Endothelial cell of umbilical vein (primary cell): ENCODE measurements around the gene ANHX. TPM values are rescaled to one million over a fixed set of nuclear protein-coding genes. Genes with fewer than 3 reads are reported as not detected.
"Not testable (repeated sequence)": the region's sequence is repeated elsewhere in the genome, so short reads cannot be mapped to it uniquely, and the experiment has no call there.

Experiments used
- Bru-seq: library from RNA; stranded (reverse); fragments of 400-500 nt; gene quantifications from one replicate; lab custom pipeline; 2021; lab: Mats Ljungman, UMichigan
- BruChase-seq, 2 experiments: library from RNA; stranded (reverse); fragments of 400-500 nt; gene quantifications; one replicate each; lab custom pipeline; 2021; lab: Mats Ljungman, UMichigan
- BruUV-seq: library from RNA; stranded (reverse); fragments of 400-500 nt; replicated peaks from 2 replicates; lab custom pipeline; 2021; lab: Mats Ljungman, UMichigan
- CTCF ChIA-PET: fragments of 300-600, 350-600 bp; sonication (Branson Sonifier 250); formaldehyde crosslinking; loops from one replicate; lab custom pipeline; 2021; ENCODE audit warnings: antibody characterized with exemption, inconsistent platforms; lab: Charles Lee
- POLR2A ChIA-PET: fragments of 300-600, 350-600 bp; sonication (Branson Sonifier 250); formaldehyde crosslinking; loops from one replicate; lab custom pipeline; 2021; ENCODE audit warnings: antibody characterized with exemption, inconsistent platforms; lab: Charles Lee
- DNase-seq: peaks from one replicate; pipeline ENCODE4 v3.0.0-alpha.2; 2011; ENCODE audit warnings: low read depth, low spot score
- FAIRE-seq: peaks from 2 replicates; lab custom pipeline; 2011; peaks lifted over from hg19 to GRCh38; lab: Jason Lieb, UNC
- H2AFZ ChIP-seq: 2 replicates; pipeline ENCODE4 v1.6.0; 2012; ENCODE audit warnings: low read depth, low read length, control low read depth, inconsistent platforms
- H3K27ac ChIP-seq: 2 replicates; pipeline ENCODE4 v1.5.1; 2011; ENCODE audit warnings: low read depth, mild to moderate bottlenecking, control low read depth, low read length, moderate library complexity; ENCODE audit not compliant: insufficient read depth
- H3K27me3 ChIP-seq, 2 experiments: 2 replicates each; pipeline versions ENCODE4 v1.6.0 to v1.6.1; 2011; ENCODE audit warnings: low read length in 2 of 2, mixed read lengths in 1 of 2; ENCODE audit not compliant: control insufficient read depth in 2 of 2, insufficient read depth in 2 of 2
- H3K36me3 ChIP-seq, 2 experiments: 2 replicates in 1 of 2; 3 replicates in 1 of 2; pipeline ENCODE4 v1.5.1; 2011; ENCODE audit warnings: low read length in 2 of 2, mild to moderate bottlenecking in 1 of 2, moderate library complexity in 1 of 2; ENCODE audit not compliant: control insufficient read depth in 2 of 2, insufficient read depth in 2 of 2; ENCODE audit errors: extremely low read depth in 1 of 2
- H3K4me1 ChIP-seq: 3 replicates; pipeline ENCODE4 v1.5.1; 2011; ENCODE audit warnings: mild to moderate bottlenecking, low read length; ENCODE audit not compliant: control insufficient read depth, insufficient read depth; ENCODE audit errors: extremely low read depth
- H3K4me2 ChIP-seq: 2 replicates; pipeline ENCODE4 v1.6.1; 2011; ENCODE audit warnings: low read length, control low read depth, mixed read lengths; ENCODE audit not compliant: insufficient read depth
- H3K4me3 ChIP-seq, 3 experiments: fragments of 200-600 bp in 1 of 3; sonication (generic), shearing (Covaris generic) in 1 of 3; replicated peaks in 1 of 3; 2 replicates each; pipeline ENCODE4 v1.5.1; 2011 to 2016; ENCODE audit warnings: control low read depth in 3 of 3, low read length in 3 of 3, mild to moderate bottlenecking in 2 of 3, inconsistent platforms in 1 of 3, low read depth in 1 of 3, moderate library complexity in 1 of 3; ENCODE audit not compliant: insufficient read depth in 1 of 3
- H3K79me2 ChIP-seq: 2 replicates; pipeline ENCODE4 v1.6.0; 2012; ENCODE audit warnings: low read length, inconsistent platforms; ENCODE audit not compliant: control insufficient read depth, insufficient read depth
- H3K9ac ChIP-seq: replicated peaks from 2 replicates; pipeline ENCODE3; 2011; ENCODE audit warnings: low read length, control low read depth; ENCODE audit not compliant: insufficient read depth; ENCODE audit errors: extremely low read depth
- H3K9me1 ChIP-seq: replicated peaks from 3 replicates; pipeline ENCODE4 v1.6.0; 2011; ENCODE audit warnings: mild to moderate bottlenecking, low read length; ENCODE audit not compliant: control insufficient read depth, insufficient read depth; ENCODE audit errors: extremely low read depth
- H3K9me3 ChIP-seq: replicated peaks from 2 replicates; pipeline ENCODE4 v1.5.1; 2012; ENCODE audit warnings: low read length, inconsistent platforms; ENCODE audit not compliant: control insufficient read depth, insufficient read depth
- H4K20me1 ChIP-seq: replicated peaks from 2 replicates; pipeline ENCODE3; 2011; ENCODE audit warnings: mild to moderate bottlenecking, low read length; ENCODE audit not compliant: control insufficient read depth, insufficient read depth; ENCODE audit errors: extremely low read depth
- EZH2 ChIP-seq: IDR thresholded peaks from 2 replicates; pipeline ENCODE4 v1.6.1; 2012; ENCODE audit warnings: borderline replicate concordance, low read depth, mild to moderate bottlenecking, moderate library complexity, low read length, inconsistent platforms; ENCODE audit not compliant: severe bottlenecking
- FOS ChIP-seq: IDR thresholded peaks from 2 replicates; pipeline ENCODE4 v1.6.1; 2011; ENCODE audit warnings: mild to moderate bottlenecking, low read length, moderate library complexity, borderline replicate concordance; ENCODE audit not compliant: insufficient read depth
- GATA2 ChIP-seq: IDR thresholded peaks from 2 replicates; pipeline ENCODE4 v1.7.0; 2011; ENCODE audit warnings: low read depth, mild to moderate bottlenecking, moderate library complexity, mixed read lengths, low read length; ENCODE audit not compliant: insufficient read length, insufficient read depth
- JUN ChIP-seq: IDR thresholded peaks from 2 replicates; pipeline ENCODE4 v1.6.1; 2011; ENCODE audit warnings: borderline replicate concordance, low read depth; ENCODE audit not compliant: insufficient read length, insufficient read depth
- MYC ChIP-seq: IDR thresholded peaks from one replicate; pipeline ENCODE4 v1.6.1; 2011; ENCODE audit warnings: mild to moderate bottlenecking, low read depth, low read length
- POLR2A ChIP-seq: IDR thresholded peaks from 2 replicates; pipeline ENCODE4 v1.6.1; 2012; ENCODE audit warnings: low read depth, mild to moderate bottlenecking, control low read depth, low read length
- POLR2AphosphoS5 ChIP-seq: IDR thresholded peaks from 2 replicates; pipeline ENCODE4 v1.6.1; 2012; ENCODE audit warnings: low read depth, mild to moderate bottlenecking, control low read depth, low read length, moderate library complexity; ENCODE audit not compliant: insufficient read depth
- dilution Hi-C: fragments of 300-500 bp; cut with MboI; formaldehyde crosslinking; loops from one replicate; pipeline ENCODE4 v1.15.0; 2019; ENCODE audit warnings: low sequenced_read_pairs; ENCODE audit not compliant: extremely low pct_ligation_motif_present
- intact Hi-C: fragments of 100-400 bp; cut with micrococcal nuclease; formaldehyde crosslinking; loops from one replicate; pipeline ENCODE4 v1.10.0; 2022
- long read RNA-seq: library from polyadenylated mRNA; stranded (forward); transcript quantifications from one replicate; pipeline ENCODE4 v2.0.0, GENCODE V29; 2021
- polyA minus RNA-seq, 3 experiments: library from RNA; depleted of rRNA, polyadenylated mRNA; stranded (reverse); fragments of >200 nt; gene quantifications; 1 replicate in 1 of 3; 2 replicates in 2 of 3; pipeline ENCODE4 v1.2.3, GENCODE V29; 2011
- polyA plus RNA-seq, 4 experiments: library from polyadenylated mRNA; depleted of rRNA in 3 of 4; stranded (reverse) in 3 of 4; unstranded in 1 of 4; fragments of >200 nt; gene quantifications; 2 replicates each; pipeline versions ENCODE4 v1.2.1 to v1.2.3, GENCODE V29; 2011 to 2012; ENCODE audit warnings: missing spikeins in 1 of 4
- total RNA-seq: library from RNA; stranded (reverse); gene quantifications from 2 replicates; pipeline ENCODE4 v1.2.3, GENCODE V29; 2021
- TF ChIP-seq, protein P1 (sequence below), 2 donors: IDR thresholded peaks; 1 replicate in 1 of 2; 2 replicates in 1 of 2; pipeline ENCODE4 v1.5.1; 2011; ENCODE audit warnings: low read length in 2 of 2, mild to moderate bottlenecking in 2 of 2, moderate library complexity in 2 of 2, control low read depth in 1 of 2, inconsistent platforms in 1 of 2, low read depth in 1 of 2; ENCODE audit not compliant: insufficient read depth in 1 of 2; ENCODE audit errors: extremely low read depth in 1 of 2
- TF ChIP-seq, protein P2 (sequence below): IDR thresholded peaks from 2 replicates; pipeline ENCODE4 v1.6.1; 2011; ENCODE audit not compliant: insufficient read depth, insufficient read length

Gene ANHX
- not detected in 2 replicates for total RNA-seq
- polyA plus RNA-seq = not detected in 2 replicates
- not detected in 2 replicates for polyA plus RNA-seq (2011; cell fraction: cytosol; rRNA removed)
- polyA plus RNA-seq (2011; cell fraction: nucleus; rRNA removed) = not detected in 2 replicates
- polyA plus RNA-seq (2012) = not detected in 2 replicates
- polyA minus RNA-seq = not detected in 2 replicates
- polyA minus RNA-seq (2011; cell fraction: cytosol; rRNA and poly(A)+ RNA removed) = not detected
- polyA minus RNA-seq (2011; cell fraction: nucleus; rRNA and poly(A)+ RNA removed) = not detected in 2 replicates
- not detected for Bru-seq, nascent RNA
- BruChase-seq, experiment 1, labeled RNA remaining after a 6-hour chase = not detected
- not detected for BruChase-seq, experiment 2, labeled RNA remaining after a 2-hour chase
- long read RNA-seq = 0 reads

DNA sequence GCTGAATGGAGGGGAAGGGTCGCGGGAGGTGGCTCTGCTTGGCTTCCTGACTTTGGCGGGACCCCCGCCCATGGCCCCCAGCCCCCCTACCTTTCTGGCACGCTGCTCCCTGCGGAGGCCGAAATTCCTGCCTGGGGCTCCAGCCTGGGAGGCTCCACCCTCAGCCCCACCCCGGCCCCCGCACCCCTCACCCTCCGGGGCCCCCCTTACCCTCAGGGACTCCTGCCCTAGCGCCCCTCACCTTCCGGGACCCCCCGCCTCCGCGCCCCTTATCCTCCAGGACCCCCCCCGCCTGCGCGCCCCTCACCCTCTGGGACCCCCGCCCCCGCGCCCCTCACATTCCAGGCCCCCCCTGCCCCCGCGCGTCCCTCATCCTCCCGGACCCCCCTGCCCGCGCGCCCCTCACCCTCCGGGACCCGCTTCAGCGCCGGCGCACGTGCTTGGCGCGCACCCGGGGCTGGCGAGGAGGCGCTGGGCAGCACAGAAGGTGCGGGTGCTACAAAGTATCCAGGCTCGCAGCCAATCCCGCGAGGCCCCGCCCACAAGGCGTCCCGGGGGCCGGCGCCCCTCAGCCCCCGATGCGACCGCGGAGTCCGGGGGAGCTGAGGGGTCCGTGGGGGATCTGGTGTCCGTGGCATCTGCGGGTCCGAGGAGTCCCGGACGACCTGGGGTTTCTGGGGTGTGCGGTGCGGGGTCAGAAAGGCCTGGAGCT, at the start of gene ANHX:
Gene ANHX (minus strand): TSS at position 477 of the 712 bp plus-strand sequence. CDS start 1,521 bp downstream, outside the sequence.
- Histone ChIP-seq H3K9ac (no peak within 1 kb of the TSS), H4K20me1 (no peaks in the 10 kb centered on the region), H3K4me2 (no peak within 1 kb of the TSS), H3K9me3 (no peaks in the 10 kb centered on the region), H3K36me3 (no peaks in the 10 kb centered on the region), H3K27me3 (no peaks in the 10 kb centered on the region), H3K4me1 (no peaks in the 10 kb centered on the region), H3K4me3 (no peak within 1 kb of the TSS), H3K9me1 (no peaks in the 10 kb centered on the region), H3K27ac (no peak within 1 kb of the TSS), H3K79me2 (no peaks in the 10 kb centered on the region), H2AFZ (no peak within 1 kb of the TSS)
- dilution Hi-C loops = no loop called here
- FAIRE-seq = no peak
- POLR2A ChIA-PET = no interaction called here
- BruUV-seq = no TSS peak
- no peak for DNase-seq
- CTCF ChIA-PET = no interaction called here
- intact Hi-C loops = no loop called here
- no peak for TF ChIP-seq POLR2A
- TF ChIP-seq JUN = no peak
- no peak for TF ChIP-seq MYC
- TF ChIP-seq, protein P1, sequence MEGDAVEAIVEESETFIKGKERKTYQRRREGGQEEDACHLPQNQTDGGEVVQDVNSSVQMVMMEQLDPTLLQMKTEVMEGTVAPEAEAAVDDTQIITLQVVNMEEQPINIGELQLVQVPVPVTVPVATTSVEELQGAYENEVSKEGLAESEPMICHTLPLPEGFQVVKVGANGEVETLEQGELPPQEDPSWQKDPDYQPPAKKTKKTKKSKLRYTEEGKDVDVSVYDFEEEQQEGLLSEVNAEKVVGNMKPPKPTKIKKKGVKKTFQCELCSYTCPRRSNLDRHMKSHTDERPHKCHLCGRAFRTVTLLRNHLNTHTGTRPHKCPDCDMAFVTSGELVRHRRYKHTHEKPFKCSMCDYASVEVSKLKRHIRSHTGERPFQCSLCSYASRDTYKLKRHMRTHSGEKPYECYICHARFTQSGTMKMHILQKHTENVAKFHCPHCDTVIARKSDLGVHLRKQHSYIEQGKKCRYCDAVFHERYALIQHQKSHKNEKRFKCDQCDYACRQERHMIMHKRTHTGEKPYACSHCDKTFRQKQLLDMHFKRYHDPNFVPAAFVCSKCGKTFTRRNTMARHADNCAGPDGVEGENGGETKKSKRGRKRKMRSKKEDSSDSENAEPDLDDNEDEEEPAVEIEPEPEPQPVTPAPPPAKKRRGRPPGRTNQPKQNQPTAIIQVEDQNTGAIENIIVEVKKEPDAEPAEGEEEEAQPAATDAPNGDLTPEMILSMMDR (IDR thresholded peaks at IDR 0.05; ENCODE audit: extremely low read depth in 1 of 2, insufficient read depth in 1 of 2, low read depth in 1 of 2, low read length in 2 of 2) = no peak
- TF ChIP-seq EZH2 = no peak
- TF ChIP-seq, protein P2, sequence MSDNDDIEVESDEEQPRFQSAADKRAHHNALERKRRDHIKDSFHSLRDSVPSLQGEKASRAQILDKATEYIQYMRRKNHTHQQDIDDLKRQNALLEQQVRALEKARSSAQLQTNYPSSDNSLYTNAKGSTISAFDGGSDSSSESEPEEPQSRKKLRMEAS = no peak
- no peak for TF ChIP-seq FOS
- no peak for TF ChIP-seq POLR2AphosphoS5
- no peak for TF ChIP-seq GATA2

DNA sequence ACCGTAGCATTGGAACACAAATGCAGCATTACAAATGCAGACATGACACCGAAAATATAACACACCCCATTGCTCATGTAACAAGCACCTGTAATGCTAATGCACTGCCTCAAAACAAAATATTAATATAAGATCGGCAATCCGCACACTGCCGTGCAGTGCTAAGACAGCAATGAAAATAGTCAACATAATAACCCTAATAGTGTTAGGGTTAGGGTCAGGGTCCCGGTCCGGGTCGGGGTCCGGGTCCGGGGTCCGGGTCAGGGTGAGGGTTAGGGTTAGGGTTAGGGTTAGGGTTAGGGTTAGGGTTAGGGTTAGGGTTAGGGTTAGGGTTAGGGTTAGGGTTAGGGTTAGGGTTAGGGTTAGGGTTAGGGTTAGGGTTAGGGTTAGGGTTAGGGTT, 29.0 kb upstream of the ANHX start:
- DNase-seq, CTCF ChIA-PET, H3K9me1 ChIP-seq, BruUV-seq, H3K27ac ChIP-seq, H2AFZ ChIP-seq, dilution Hi-C loops, H3K9me3 ChIP-seq, H3K4me1 ChIP-seq, H3K4me2 ChIP-seq, H3K79me2 ChIP-seq, H3K4me3 ChIP-seq, H3K9ac ChIP-seq, FAIRE-seq, POLR2A ChIA-PET, H4K20me1 ChIP-seq, H3K27me3 ChIP-seq, intact Hi-C loops, H3K36me3 ChIP-seq: not testable (repeated sequence)
